Erythroblast (primary cell): ENCODE results near the gene C1orf56.

Experiments used
- GATA1 ChIP-seq: IDR thresholded peaks from 2 replicates; pipeline ENCODE4 v1.6.1; 2011; ENCODE audit warnings: low read depth, mild to moderate bottlenecking, control low read depth, low read length, moderate library complexity
- POLR2A ChIP-seq: IDR thresholded peaks from 2 replicates; pipeline ENCODE4 v1.6.1; 2011; ENCODE audit warnings: mild to moderate bottlenecking, low read length

DNA sequence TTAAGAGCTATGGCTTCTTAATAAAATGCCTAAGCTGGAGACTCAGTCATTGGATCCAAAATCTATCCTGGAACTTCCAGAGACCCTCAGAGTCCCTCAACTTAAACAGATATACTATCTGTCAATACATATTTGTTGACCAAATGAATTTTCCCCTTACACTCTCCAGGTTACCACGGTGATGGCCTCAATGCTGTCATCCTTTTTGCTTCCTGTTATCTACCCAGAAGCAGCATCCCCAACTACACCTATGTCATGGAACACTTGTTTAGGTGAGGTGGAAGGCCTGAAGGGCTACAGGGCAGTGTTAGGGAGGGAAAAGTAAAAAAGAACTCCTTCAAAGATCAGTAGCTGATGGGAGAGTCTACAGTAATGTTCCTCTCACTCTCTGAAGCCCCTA lies 4.4 kb upstream of the C1orf56 start:
- TF ChIP-seq POLR2A (no peak), GATA1 (no peak)
